Sigmoid colon (tissue), 7 donors: Measurements from ENCODE around the gene MAPKAPK3. TPM values are rescaled to one million over a fixed set of nuclear protein-coding genes. Genes with fewer than 3 reads are reported as not detected.

Source experiments
- DNase-seq: peaks from one replicate; pipeline ENCODE4 v3.0.0-alpha.2; 2019
- H3K27ac ChIP-seq, 4 donors: fragments of 200-600 bp; sonication (generic); one replicate each; pipeline ENCODE4 v1.5.1; 2016 to 2019; ENCODE audit warnings: mild to moderate bottlenecking in 1 of 4
- H3K27me3 ChIP-seq, 3 donors: fragments of 200-600 bp; sonication (generic); one replicate each; pipeline ENCODE4 v1.5.1; 2019; ENCODE audit warnings: mild to moderate bottlenecking in 1 of 3
- H3K36me3 ChIP-seq, 4 donors: fragments of 200-600 bp; sonication (generic); one replicate each; pipeline ENCODE4 v1.5.1; 2016 to 2019
- H3K4me1 ChIP-seq, 4 donors: fragments of 200-600 bp; sonication (generic); one replicate each; pipeline ENCODE4 v1.5.1; 2017 to 2019
- H3K4me3 ChIP-seq, 4 donors: fragments of 200-600 bp; sonication (generic); one replicate each; pipeline ENCODE4 v1.5.1; 2017 to 2019; ENCODE audit warnings: mild to moderate bottlenecking in 2 of 4, moderate library complexity in 1 of 4
- H3K9me3 ChIP-seq, 4 donors: fragments of 200-600 bp in 3 of 4; sonication (generic) in 3 of 4; one replicate each; pipeline versions ENCODE4 v1.5.1 to v1.6.1; 2013 to 2019
- EP300 ChIP-seq, 4 donors: sonication (generic); formaldehyde crosslinking; IDR thresholded peaks; one replicate each; pipeline ENCODE4 v1.6.1; 2017; ENCODE audit warnings: antibody characterized with exemption in 4 of 4
- POLR2A ChIP-seq, 2 donors: fragments of 450-650 bp; IDR thresholded peaks; one replicate each; pipeline ENCODE4 v1.6.1; 2016; ENCODE audit warnings: antibody characterized with exemption in 2 of 2, mild to moderate bottlenecking in 2 of 2, moderate library complexity in 2 of 2
- POLR2AphosphoS5 ChIP-seq, 4 donors: sonication (generic); formaldehyde crosslinking; IDR thresholded peaks; one replicate each; pipeline ENCODE4 v1.6.1; 2017; ENCODE audit warnings: antibody characterized with exemption in 4 of 4
- WGBS, 2 donors: extraction: QIAGEN DNeasy Blood & Tissue Kit; methylation state at CpG; one replicate each; pipeline ENCODE4 v1.1.7; 2013; 5-methylcytosine and 5-hydroxymethylcytosine counted together
- intact Hi-C: fragments of 100-400 bp; cut with DNase I; formaldehyde crosslinking; loops from one replicate; pipeline ENCODE4 v1.15.1; 2023
- polyA plus RNA-seq, 3 donors: library from polyadenylated mRNA; stranded (reverse); fragments of 200-250 nt; gene quantifications; one replicate each; pipeline ENCODE4 v1.2.3, GENCODE V29; 2013
- total RNA-seq, 4 donors: library from RNA; depleted of rRNA; stranded (reverse); fragments of >200 nt; gene quantifications; one replicate each; pipeline ENCODE4 v1.1.0, GENCODE V29; 2016
- TF ChIP-seq, protein P1 (sequence below), 4 experiments: fragments of 450-650 bp in 3 of 4; fragments of 200-600 bp in 1 of 4; IDR thresholded peaks; one replicate each; pipeline ENCODE4 v1.5.1; 2016 to 2019; ENCODE audit warnings: antibody characterized with exemption in 4 of 4, mild to moderate bottlenecking in 3 of 4, moderate library complexity in 2 of 4
- donor health status: healthy with polysubstance abuse.
- donor health status: Bipolar disorder and iron deficiency.
- donor health status: healthy.

The MAPKAPK3 gene
- total and polyA plus RNA-seq, 7 donors, result 15.2 to 32.8 (median 19.8) TPM

GRCh38 chr3:50603261-50604109 is 13.5 kb upstream of the MAPKAPK3 start:
- DNase-seq, result no peak
- Histone ChIP-seq H3K27ac (peak overlapping the region; percentile 89 to 98 (median 96)), H3K4me1 (peaks cover 0 to 50% (median 41%) of the 10 kb centered on the region in 4 donors), H3K27me3 (no peaks in the 10 kb centered on the region), H3K9me3 (no peaks in the 10 kb centered on the region), H3K36me3 (peaks cover 0 to 25% (median 13%) of the 10 kb centered on the region in 4 donors), H3K4me3 (no peak overlapping the region)
- 65 to 67% methylated on average over 4 of the region's 4 CpGs for WGBS, 2 donors
- intact Hi-C loops, result no loop called here
- no peak for TF ChIP-seq POLR2AphosphoS5 (IDR thresholded peaks at IDR 0.05)
- no peak for TF ChIP-seq POLR2A (IDR thresholded peaks at IDR 0.05)
- TF ChIP-seq, protein P1, sequence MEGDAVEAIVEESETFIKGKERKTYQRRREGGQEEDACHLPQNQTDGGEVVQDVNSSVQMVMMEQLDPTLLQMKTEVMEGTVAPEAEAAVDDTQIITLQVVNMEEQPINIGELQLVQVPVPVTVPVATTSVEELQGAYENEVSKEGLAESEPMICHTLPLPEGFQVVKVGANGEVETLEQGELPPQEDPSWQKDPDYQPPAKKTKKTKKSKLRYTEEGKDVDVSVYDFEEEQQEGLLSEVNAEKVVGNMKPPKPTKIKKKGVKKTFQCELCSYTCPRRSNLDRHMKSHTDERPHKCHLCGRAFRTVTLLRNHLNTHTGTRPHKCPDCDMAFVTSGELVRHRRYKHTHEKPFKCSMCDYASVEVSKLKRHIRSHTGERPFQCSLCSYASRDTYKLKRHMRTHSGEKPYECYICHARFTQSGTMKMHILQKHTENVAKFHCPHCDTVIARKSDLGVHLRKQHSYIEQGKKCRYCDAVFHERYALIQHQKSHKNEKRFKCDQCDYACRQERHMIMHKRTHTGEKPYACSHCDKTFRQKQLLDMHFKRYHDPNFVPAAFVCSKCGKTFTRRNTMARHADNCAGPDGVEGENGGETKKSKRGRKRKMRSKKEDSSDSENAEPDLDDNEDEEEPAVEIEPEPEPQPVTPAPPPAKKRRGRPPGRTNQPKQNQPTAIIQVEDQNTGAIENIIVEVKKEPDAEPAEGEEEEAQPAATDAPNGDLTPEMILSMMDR (IDR thresholded peaks at IDR 0.05), result no peak
- no peak for TF ChIP-seq EP300 (IDR thresholded peaks at IDR 0.05)

GRCh38 chr3:50604110-50604621 is 12.8 kb upstream of the MAPKAPK3 start:
- Histone ChIP-seq H3K27me3 (no peaks in the 10 kb centered on the region), H3K4me1 (peaks cover 0 to 49% (median 41%) of the 10 kb centered on the region in 4 donors), H3K4me3 (no peak overlapping the region), H3K9me3 (no peaks in the 10 kb centered on the region), H3K36me3 (peaks cover 0 to 26% (median 13%) of the 10 kb centered on the region in 4 donors), H3K27ac (peak overlapping the region in 2 of 4 donors; percentile 89 to 98)
- intact Hi-C loops, result no loop called here
- no peak for DNase-seq
- WGBS, 2 donors, result 81 to 86% methylated on average over 5 of the region's 5 CpGs
- TF ChIP-seq EP300 (IDR thresholded peaks at IDR 0.05) (no peak), POLR2A (IDR thresholded peaks at IDR 0.05) (no peak), POLR2AphosphoS5 (IDR thresholded peaks at IDR 0.05) (no peak)
- TF ChIP-seq, protein P1 (IDR thresholded peaks at IDR 0.05), result no peak

GRCh38 chr3:50604628-50605588 is 12.0 kb upstream of the MAPKAPK3 start:
- Histone ChIP-seq H3K4me3 (no peak overlapping the region), H3K27me3 (no peaks in the 10 kb centered on the region), H3K27ac (peak overlapping the region in 2 of 4 donors; percentile 3 to 24), H3K4me1 (peaks cover 0 to 49% (median 41%) of the 10 kb centered on the region in 4 donors), H3K9me3 (no peaks in the 10 kb centered on the region), H3K36me3 (peaks cover 0 to 26% (median 13%) of the 10 kb centered on the region in 4 donors)
- no peak for TF ChIP-seq EP300 (IDR thresholded peaks at IDR 0.05)
- WGBS, 2 donors, result 70 to 84% methylated on average over 14 of the region's 14 CpGs
- intact Hi-C loops, result no loop called here
- no peak for DNase-seq

- peaks cover 0 to 26% (median 13%) of the 10 kb centered on the region in 4 donors for H3K36me3 ChIP-seq
- no peak for TF ChIP-seq POLR2A (IDR thresholded peaks at IDR 0.05)
- TF ChIP-seq, protein P1 (IDR thresholded peaks at IDR 0.05), result no peak
- TF ChIP-seq POLR2AphosphoS5 (IDR thresholded peaks at IDR 0.05), result no peak
- TF ChIP-seq EP300 (IDR thresholded peaks at IDR 0.05), result no peak
- H3K27ac ChIP-seq, result no peak overlapping the region
- H3K4me3 ChIP-seq, result no peak overlapping the region
- no peak for DNase-seq
- 41 to 62% methylated on average over 5 of the region's 5 CpGs for WGBS, 2 donors
- no peaks in the 10 kb centered on the region for H3K27me3 ChIP-seq
- intact Hi-C loops, result no loop called here
- peaks cover 0 to 49% (median 41%) of the 10 kb centered on the region in 4 donors for H3K4me1 ChIP-seq
- H3K9me3 ChIP-seq, result no peaks in the 10 kb centered on the region
Observed at GRCh38 chr3:50605901-50606326, 11.0 kb upstream of the MAPKAPK3 start.
